CD4-positive, alpha-beta T cell treated with Interleukin-6 at 100 ng/mL for 8 hours (primary cell): ENCODE measurements around the gene ATP10A.

ENCODE experiments used
- DNase-seq: peaks from one replicate; pipeline ENCODE4 v3.0.0-alpha.2; 2020; ENCODE audit warnings: mixed read lengths, low spot score

ATP10A gene

DNA sequence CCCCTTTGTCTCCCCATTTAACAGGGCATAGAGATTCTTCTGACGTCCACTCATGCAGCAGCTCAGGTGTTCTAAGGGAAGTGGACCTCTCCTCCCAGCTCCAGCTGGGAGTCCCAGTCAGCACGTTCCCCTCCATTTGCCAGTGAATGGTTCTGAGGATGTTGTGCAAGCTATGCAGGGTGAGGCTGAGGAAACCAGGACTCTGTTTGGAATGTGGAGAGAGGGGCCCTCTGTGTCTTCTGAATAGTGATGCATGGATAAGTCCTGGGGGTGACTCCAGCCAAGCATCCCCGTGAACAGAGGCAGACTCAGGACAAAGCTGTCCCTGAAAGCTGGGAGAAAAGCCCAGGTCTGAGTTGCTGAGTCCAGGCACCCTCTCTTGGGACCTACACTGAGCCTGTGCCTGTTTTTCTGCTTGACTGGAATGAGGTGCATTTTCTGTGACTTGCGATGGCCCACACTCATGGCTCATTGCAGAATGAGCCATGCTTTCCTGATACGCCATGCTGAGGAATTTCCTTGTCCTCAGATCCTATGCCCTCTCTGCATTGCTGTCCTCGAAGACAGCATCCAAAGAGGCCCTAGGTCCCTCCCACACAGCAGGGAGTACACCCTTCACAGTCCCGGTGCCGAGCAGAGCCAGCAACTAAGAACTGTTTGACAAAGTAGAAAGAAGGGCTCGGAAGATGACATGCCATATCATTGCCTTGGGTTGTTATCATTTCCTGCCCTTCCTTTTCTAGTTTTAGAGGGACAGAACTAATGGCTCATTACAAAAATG lies 185.2 kb downstream of the ATP10A start:
- DNase-seq: no peak

DNA sequence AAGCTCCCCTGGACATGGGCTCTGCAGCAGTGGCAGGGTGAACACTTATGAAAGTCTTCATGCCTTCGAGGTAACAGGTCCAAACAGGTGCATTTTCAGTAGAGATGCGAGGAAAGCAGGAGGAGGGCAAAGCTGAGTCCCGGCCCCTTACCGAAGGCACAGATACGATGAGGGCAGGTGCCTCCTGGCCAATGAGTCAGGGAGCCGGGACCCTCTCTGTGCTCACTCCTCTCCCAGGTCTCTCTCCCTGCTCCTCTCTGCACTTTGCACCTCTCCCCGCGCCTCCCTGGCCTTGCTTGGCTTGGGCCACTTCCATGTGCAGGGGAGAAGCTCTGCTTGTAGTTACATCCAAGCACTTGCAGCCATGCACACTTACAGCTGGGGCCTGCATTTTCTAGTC lies 187.1 kb downstream of the ATP10A start:
- no peak for DNase-seq

DNA sequence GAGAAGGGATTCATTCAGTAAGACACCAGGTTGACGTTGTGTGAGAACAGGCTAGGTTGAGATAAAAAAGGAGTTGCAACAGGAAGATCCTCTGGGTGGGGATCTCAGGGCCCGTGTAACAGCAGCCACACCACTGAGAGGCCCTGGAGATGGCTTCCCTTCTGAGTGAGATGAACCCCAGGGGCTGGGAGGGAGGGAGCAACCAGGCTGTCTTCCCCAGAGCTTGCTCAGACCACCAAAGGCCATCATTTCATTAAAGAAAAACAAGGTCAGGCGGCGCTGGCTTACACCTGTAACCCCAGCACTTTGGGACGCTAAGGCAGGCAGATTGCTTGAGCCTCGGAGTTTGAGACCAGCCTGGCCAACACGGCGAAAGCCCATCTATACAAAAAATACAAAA lies 187.7 kb downstream of the ATP10A start:
- DNase-seq: no peak

DNA sequence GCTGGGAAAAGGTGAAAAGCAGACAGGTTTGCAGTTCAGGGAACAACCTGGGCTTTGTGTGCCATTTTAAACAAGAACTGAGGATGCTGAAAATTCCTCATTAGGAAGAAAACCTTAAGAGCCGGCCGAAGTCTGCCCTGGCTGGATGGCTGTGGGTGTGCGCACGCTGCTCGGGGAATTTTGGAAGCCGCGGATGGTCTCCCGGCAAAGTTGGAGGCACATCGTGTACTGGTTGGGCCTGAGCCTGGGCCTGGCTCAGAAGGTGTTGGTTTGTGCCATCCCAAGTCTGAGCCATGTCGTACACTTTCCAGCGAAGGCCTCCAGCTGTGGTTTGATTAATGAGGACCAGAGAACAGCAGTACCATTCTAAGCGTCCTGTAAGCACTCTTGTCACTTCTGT lies 188.2 kb downstream of the ATP10A start:
- DNase-seq: no peak

DNA sequence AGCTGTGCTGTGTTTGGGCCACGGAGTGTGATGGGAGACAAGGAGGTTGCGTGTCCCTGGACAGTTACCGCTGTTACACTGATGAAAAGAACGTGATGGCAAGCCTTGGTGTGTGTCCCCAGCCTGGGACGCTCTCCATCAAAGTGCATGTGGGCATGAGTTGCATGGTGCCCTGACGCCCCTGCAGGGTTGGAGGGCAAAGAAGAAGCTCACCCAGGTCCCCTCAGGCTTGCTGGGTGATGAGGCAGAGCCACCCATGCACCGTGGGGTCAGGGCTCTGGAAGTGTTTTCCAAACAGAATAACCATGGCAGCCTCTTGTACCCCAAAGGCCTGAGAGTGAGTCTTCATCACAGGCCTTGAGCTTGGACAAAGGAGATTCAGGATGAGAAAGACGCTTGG lies 189.2 kb downstream of the ATP10A start:
- no peak for DNase-seq

DNA sequence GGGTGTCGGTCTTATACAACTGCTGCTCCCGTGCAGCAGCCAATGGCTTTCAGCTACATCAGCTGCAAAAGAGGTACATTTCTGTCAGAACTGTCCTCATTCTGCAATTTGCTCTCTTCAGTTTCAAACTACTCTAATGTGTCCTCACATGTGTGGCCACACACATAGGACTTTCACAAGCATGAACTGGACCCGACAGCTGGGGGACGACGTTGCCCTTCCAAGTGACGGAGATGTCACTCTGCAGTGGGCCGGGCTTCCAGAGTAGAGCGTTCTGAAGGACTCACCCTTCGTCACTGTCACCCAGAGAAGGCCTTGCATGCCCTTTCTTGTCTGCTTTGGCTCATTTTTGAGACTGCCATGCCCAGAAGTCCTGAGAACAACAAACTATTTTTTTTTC lies 189.8 kb downstream of the ATP10A start:
- DNase-seq: no peak

DNA sequence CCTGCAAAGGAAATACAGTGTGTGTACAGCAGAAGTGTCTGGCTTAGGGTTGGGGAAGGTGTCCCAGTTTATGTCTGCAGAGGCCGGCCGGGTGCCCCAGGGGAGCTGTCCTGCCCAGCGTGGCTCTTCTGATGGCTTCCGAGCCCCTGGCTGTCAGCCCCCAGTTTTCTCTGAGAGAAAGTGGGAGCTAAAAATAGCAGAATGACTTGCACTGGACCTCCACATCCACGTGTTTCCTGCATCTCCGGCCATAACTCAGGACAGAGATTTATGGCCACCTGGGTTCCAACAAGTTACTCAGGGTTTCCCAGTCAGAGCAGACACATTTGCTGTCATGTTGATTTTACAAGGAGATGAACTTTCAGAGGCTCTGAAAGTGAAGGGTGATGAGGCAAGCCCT lies 192.0 kb downstream of the ATP10A start:
- no peak for DNase-seq

DNA sequence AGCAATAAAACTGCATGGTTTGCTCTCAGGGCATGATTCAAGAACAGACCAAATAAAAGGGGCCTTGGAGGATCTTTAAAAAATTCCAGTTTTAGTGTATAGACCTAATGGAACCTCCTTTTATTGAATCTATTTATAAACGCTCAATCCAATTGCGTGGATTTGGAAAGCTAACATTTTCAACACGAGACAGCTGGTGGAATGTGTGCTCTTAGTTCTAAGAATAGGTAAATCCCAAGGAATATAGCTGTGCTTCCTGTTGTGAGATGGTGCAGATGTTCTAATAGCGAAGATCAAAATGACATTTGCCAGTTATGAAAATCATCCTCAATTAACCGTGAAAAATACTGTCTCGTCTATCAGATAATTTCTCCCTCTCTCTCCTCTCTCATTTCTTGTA lies 192.5 kb downstream of the ATP10A start:
- no peak for DNase-seq

DNA sequence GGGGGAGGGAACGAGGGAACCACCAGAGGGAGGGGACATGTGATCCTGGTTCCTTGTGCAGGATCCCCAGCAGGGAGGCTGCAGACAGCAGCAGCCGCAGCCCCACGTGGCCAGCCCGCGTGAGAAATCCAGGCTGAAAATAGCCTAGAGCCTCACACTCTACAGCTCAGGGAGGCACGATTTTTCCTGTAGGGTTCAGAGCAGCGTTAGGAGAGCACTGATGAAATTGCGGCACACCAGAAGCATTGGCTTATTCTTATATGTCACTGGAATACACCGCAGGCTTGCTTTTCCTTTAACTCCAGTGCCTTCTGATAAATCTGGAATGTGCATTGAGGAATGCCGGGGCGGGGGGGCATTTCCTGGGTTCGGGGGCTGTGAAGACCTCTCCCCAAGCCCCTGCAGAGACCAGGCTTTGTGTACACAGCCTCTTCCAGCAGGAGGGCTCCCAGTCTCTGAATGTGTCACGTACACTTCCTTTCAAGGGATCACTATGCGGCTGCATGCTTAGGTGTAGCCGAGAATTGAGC lies 193.0 kb downstream of the ATP10A start:
- no peak for DNase-seq

DNA sequence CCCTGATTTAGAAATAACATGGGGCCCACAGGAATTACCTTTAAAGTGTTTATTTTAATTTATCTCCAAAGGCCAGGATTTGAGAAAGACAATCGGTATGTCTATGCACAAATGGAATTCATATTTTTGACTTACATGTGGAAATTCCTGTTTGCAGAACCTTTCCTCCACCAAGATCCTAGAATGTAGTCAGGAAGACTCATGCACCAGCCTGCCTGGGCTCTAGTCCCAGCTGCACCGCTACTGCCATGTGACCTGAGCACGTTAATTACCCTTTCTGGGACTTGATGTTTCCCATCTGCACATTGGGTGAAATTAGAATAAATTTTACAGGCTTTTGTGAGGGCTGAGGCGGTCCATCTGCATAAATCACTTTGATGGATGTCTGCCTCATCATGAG lies 194.2 kb downstream of the ATP10A start:
- no peak for DNase-seq

DNA sequence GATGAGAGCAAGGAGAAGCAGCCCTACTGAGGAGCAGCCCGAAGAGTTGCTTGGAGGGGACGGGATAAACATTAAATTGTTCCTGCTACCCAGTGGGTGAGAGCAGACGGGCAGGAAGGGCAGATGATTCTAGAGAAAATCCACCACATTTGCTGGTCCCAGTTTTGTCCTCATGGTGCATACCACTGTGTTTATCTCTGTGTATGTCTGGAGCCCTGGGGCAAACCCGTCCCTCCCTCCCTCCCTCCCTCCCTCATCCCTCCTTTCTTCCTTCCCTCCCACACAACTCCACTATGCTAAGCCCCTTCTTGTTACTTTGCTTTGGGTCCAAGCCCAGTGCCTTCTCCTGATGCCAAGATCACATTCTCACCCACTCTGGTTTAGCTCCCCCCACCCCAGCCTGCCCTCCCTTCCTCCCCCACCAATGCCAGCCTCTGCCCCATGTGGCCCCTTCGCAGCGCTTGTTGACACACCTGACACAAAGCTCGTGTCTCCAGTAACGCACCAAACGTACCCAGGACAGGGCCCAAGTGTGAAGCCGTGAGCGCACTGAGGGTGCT lies 194.8 kb downstream of the ATP10A start:
- DNase-seq: no peak

DNA sequence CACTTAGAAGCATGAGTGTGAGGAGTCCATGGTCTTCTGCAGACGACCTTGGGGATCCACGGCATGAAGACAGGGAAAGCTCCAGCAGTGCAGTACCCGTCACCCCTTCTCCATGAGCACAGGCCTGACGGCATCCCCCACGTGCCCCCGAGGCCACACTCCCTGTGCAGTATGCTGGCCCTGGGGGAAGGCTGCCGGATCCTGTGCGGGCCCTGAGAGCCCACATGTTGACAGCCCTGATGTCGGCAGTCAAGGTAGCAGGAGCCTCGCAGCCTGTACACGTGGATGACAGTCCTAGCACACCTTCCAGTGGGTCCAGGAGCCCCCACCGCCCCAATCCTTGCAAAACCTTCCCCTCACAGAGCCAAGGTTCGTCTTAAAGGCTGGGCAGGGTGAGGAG lies 195.3 kb downstream of the ATP10A start:
- DNase-seq: no peak

DNA sequence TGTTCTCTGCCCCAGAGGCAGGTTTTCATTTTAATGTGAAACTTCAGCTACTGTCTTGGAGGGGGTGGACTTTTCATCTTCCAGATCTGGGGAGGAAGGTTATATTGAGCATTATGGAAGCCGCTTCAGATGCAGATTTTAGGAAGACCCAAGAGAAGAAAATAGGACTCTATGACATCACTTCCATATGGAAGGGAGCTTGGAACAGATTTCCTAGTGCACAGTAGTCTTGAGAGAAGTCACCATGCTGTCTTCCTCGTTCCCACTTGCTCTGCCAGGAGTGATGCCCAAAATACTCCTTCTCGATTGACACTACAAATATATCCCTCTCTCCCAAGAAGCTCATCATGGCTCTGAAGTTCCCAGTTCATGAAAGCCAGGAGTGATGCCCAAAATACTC lies 197.2 kb downstream of the ATP10A start:
- no peak for DNase-seq

DNA sequence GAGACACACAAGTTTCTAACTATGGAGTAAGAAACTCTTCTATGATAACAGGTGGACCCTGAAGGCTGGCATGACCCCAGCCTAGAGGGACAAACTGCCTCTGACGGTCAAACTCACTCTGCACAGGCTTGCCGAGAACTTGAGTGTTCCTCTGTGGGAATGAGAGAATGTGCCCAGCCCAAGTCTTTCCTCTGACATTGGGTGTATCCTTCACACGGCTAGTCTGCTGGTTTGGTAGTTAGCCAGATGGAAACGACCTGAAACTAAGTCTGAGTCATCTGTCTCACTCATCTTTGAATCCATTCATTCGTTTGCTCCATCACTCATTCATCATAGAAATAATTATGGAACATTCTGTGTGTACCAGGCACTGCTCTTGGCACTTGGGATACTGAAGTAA lies 198.4 kb downstream of the ATP10A start:
- no peak for DNase-seq

DNA sequence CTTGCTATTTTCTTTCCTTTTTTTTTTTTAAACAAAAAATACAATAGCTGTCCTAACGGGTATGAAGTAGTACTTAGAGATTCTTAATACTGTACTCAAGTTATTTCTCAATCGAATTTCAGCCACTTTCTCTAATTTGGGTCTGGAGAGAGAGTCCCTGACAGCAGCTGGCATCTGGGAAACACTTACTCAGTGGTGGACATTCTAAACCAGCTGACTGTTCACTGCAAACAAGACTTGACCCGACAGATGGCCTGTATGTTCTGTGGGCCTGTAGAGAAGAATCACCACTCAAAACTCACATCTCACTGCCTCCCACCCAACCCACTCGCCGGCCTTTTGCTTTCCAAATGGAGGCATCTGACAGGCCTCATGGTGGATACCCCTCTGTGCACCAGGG lies 199.6 kb downstream of the ATP10A start:
- DNase-seq: no peak

DNA sequence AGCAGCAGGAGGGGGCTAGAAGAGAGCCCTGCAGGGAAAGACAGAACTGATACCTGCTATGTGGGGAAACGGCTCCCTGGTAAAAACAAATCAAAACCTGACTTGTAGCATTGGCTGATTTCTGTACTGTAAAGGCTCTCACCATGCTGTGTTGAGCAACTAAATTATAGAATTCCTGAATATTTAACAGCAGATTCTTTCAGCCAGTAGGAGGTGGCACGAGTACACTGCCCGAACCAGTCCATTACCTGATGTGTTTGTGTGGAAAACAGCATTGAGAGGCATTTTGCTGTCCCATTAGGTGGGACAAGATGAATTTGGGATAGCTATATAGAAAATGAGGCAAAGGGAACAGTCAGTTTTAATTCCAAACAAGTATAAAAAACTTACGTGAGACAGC lies 201.2 kb downstream of the ATP10A start:
- no peak for DNase-seq

DNA sequence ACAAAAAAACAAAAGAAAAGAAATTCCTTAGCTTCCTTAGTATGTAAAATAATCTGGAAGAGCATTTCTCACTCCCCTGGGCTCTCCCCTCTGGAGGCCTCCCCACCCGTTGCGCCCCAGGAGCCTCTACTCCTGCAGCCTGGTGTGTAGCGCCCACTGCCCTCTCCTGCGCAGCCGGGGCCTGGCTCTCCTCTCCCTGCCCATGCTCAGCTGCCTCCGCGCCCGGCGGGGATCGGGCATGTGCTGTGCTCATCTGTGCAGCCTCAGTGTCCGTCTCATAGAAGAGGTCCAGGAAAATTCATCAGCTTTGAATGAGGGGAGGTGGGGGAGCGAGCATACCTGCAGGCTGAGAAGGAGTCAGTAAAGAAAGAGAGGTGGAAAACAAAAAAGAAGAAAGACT lies 203.9 kb downstream of the ATP10A start:
- no peak for DNase-seq

DNA sequence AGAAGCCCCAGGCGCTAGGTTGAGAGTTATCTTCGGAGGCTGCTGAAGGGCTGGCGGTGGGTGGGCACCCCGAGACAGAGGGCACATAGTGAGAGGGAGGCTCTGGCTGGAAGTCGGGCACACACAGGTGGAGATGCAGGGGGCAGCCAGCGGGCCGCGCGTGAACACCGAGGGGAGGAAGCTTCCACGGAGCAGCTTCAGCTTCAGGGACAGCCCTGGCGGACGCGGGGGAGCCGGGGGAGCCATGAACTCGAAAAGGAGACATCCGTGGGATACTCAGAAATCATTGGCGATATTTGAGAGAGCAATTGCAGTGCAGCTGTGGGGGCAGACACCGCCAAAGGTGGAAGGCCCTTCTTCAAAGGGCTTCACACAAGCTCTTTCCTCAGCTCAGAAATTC lies 204.6 kb downstream of the ATP10A start:
- DNase-seq: no peak

DNA sequence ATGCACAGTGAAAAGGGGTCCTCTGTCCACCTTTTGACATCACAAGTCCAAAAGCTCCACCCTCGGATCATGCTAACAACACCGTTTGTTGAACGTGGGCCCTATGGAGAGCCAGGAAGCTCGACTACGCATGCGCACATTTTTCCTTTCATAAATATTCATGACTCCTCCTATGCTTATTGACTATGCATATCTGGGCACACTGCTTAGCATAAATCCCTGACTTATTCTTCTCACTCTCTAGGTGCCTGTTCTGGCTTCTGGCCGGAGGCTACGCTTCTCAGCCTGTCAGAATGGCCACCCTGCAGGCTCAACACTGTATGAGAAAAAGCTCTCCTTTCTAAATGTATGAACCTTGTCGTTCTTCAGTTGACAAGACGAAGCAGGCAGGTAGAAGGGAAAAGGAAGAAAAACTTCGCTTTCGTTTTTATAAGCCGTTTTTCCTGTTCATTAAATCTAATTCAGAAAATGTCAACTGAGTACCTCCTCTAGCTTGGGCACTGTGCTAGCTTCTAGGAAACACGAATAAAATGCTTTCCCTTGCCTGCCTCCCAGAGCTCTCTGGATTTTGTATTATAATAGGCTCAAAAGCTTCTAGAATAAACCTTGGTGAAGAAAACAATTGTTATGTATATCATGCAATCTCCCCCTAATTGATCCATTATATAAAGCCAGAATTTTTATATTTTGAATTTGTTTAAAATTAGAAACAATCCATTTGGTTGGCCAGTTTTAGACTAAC lies 207.7 kb downstream of the ATP10A start:
- no peak for DNase-seq

DNA sequence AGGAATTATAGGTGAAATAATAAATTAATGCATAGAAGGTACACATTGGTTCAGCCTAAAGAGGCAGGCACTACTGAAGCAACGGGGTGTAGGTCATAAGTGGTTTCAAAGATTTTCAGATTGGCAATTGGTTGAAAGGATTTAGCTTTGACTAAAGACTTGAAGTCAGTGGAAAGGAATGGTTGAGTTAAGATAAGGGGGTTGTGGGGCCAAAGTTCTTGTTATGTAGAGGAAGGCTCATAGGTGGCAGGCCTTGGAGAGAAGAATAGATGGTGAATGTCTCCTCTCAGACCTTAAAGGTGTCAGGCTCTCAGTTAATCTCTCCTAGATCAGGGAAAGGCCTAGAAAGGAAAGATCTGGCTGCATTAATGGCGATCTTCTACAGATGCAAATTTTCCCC lies 209.8 kb downstream of the ATP10A start:
- no peak for DNase-seq

DNA sequence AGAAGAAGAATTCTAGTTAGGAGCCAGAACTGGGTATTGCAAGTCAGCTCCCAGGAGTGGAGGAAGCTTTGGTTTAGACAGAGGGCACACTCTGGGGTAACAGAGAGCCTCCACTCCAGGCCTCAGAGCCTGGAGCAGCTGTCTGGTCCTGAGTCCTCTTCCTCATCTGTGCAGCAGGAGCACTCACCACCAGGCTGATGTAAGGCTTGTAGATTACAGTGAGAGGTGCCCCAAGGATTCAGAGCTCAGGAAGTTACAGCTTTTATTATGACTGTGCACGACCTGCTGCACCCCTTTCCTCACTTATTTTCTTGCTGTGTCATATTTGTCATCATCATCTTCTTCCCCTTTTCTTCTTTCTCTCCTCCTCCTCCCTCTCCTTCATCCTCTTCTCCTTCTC lies 210.4 kb downstream of the ATP10A start:
- DNase-seq: no peak

DNA sequence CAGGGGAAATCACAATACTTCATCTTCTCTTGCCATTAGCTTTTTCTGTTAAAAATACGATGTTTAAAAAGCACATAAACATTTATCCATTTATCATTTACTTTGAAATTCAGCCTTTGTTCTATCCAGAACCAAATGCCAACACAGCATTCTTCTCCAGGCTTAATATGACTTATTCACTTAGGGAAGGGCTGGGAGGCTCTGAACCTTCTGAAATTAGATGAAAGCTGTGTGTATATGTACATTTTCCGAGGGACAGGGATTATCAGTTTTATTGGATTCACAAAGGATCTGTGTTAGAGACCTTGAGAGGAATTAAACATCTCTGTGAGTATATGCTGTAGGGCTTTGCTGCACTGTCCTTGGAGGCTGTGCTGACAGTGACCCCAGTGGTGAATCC lies 213.7 kb downstream of the ATP10A start:
- no peak for DNase-seq

DNA sequence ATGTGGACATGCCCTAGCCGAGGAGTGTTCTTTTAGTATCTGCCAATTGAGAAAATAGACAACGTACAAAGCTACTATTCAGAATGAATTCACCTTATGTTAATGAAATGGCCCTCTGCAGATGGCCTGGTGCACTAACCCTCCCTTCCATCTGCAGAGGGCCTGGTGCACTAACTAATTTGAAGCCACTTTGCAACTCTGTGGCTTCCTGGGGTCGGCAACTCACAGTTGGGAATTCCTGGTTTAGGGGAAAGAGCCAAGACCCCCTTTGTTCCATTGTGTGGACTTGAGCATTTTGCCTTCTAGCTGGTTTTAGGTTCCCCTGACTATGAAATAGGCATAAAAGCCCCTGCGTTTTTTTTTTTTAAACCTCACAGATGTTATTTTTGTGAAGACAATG lies 220.0 kb downstream of the ATP10A start:
- no peak for DNase-seq
